Hepatocyte (in vitro differentiated cells): Measurements from ENCODE around the gene TMEM218.

Source experiments
- EZH2 ChIP-seq: fragments of 200-600 bp; sonication (generic); IDR thresholded peaks from 2 replicates; pipeline ENCODE4 v1.6.1; 2016; ENCODE audit warnings: antibody characterized with exemption, mild to moderate bottlenecking, borderline replicate concordance
- EZH2phosphoT487 ChIP-seq: fragments of 200-600 bp; sonication (generic); IDR thresholded peaks from one replicate; pipeline ENCODE4 v1.6.1; 2018; ENCODE audit warnings: antibody characterized with exemption, mild to moderate bottlenecking, low read depth, moderate library complexity; ENCODE audit not compliant: unreplicated experiment, severe bottlenecking
- TF ChIP-seq, protein P1 (sequence below): fragments of 200-600 bp; sonication (generic); IDR thresholded peaks from 2 replicates; pipeline ENCODE4 v1.5.1; 2016; ENCODE audit warnings: antibody characterized with exemption, mild to moderate bottlenecking; ENCODE audit not compliant: poor library complexity

- no peak for TF ChIP-seq EZH2
- TF ChIP-seq, protein P1, sequence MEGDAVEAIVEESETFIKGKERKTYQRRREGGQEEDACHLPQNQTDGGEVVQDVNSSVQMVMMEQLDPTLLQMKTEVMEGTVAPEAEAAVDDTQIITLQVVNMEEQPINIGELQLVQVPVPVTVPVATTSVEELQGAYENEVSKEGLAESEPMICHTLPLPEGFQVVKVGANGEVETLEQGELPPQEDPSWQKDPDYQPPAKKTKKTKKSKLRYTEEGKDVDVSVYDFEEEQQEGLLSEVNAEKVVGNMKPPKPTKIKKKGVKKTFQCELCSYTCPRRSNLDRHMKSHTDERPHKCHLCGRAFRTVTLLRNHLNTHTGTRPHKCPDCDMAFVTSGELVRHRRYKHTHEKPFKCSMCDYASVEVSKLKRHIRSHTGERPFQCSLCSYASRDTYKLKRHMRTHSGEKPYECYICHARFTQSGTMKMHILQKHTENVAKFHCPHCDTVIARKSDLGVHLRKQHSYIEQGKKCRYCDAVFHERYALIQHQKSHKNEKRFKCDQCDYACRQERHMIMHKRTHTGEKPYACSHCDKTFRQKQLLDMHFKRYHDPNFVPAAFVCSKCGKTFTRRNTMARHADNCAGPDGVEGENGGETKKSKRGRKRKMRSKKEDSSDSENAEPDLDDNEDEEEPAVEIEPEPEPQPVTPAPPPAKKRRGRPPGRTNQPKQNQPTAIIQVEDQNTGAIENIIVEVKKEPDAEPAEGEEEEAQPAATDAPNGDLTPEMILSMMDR = no peak
- TF ChIP-seq EZH2phosphoT487 = no peak
These were observed 43.6 kb upstream of the TMEM218 start for GRCh38 chr11:125155100-125155444.
